Tibial nerve (tissue), 4 donors: Measurements from ENCODE around the gene WFDC10A. TPM values are rescaled to one million over a fixed set of nuclear protein-coding genes. Genes with fewer than 3 reads are reported as not detected.
"Not testable (repeated sequence)": the region's sequence is repeated elsewhere in the genome, so short reads cannot be mapped to it uniquely, and the experiment has no call there.

Source experiments
- DNase-seq, 2 donors: peaks; one replicate each; pipeline ENCODE4 v3.0.0-alpha.2; 2019; ENCODE audit warnings: low spot score in 2 of 2
- H3K27ac ChIP-seq, 4 donors: fragments of 200-600 bp; sonication (generic) in 3 of 4; one replicate each; pipeline ENCODE4 v1.5.1; 2017 to 2019; ENCODE audit warnings: mild to moderate bottlenecking in 1 of 4
- H3K27me3 ChIP-seq, 2 donors: fragments of 200-600 bp; sonication (generic) in 1 of 2; one replicate each; pipeline versions ENCODE4 v1.5.1 to v1.6.0; 2017 to 2019
- H3K36me3 ChIP-seq, 3 donors: fragments of 200-600 bp; sonication (generic); one replicate each; pipeline ENCODE4 v1.5.1; 2018 to 2019
- H3K4me1 ChIP-seq, 4 donors: fragments of 200-600 bp; sonication (generic) in 3 of 4; one replicate each; pipeline ENCODE4 v1.5.1; 2017 to 2019
- H3K4me3 ChIP-seq, 4 donors: fragments of 200-600 bp; sonication (generic) in 3 of 4; one replicate each; pipeline ENCODE4 v1.5.1; 2017 to 2019; ENCODE audit warnings: mild to moderate bottlenecking in 1 of 4, moderate library complexity in 1 of 4
- H3K9me3 ChIP-seq, 4 donors: fragments of 200-600 bp; sonication (generic) in 3 of 4; one replicate each; pipeline ENCODE4 v1.5.1; 2017 to 2019
- EP300 ChIP-seq, 2 donors: sonication (generic); formaldehyde crosslinking; IDR thresholded peaks; one replicate each; pipeline ENCODE4 v1.6.1; 2017; ENCODE audit warnings: antibody characterized with exemption in 2 of 2, mild to moderate bottlenecking in 1 of 2
- POLR2A ChIP-seq, 2 donors: fragments of 450-650 bp; IDR thresholded peaks; one replicate each; pipeline ENCODE4 v1.6.1; 2017; ENCODE audit warnings: antibody characterized with exemption in 2 of 2, mild to moderate bottlenecking in 2 of 2, moderate library complexity in 2 of 2
- WGBS, 2 donors: methylation state at CpG; one replicate each; pipeline ENCODE4 v1.1.5; 2018; 5-methylcytosine and 5-hydroxymethylcytosine counted together
- total RNA-seq, 4 donors: library from RNA; depleted of rRNA; stranded (reverse); fragments of >200 nt; gene quantifications; one replicate each; pipeline ENCODE4 v1.1.0, GENCODE V29; 2016
- TF ChIP-seq, protein P1 (sequence below), 5 experiments: fragments of 200-600 bp in 3 of 5; fragments of 450-650 bp in 2 of 5; sonication (generic) in 3 of 5; IDR thresholded peaks; one replicate each; pipeline ENCODE4 v1.5.1; 2016 to 2019; ENCODE audit warnings: antibody characterized with exemption in 5 of 5, mild to moderate bottlenecking in 3 of 5, moderate library complexity in 2 of 5

Gene WFDC10A
- total RNA-seq, 4 donors from 2014 or later = not detected

DNA sequence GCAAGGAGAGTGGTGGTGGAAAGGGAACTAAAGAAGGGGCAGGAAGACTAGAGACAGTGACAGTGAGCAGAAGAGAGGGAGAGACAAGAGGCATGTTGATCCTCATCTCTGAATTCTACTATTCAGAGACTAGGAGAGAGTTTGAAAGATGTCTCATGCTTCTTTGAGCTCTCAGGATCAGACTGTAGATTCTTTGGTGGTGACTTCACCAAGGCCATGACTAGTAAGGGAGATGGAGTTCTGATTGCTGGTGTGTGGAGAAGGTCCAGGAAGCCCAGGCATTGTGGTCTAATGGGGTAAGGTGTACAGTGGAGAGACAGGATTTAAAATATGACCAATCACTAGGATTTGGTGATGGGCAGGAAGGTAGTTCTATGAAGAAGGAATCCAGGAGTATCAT is 832 bp downstream of the WFDC10A start:
- no peak overlapping the region for H3K4me3 ChIP-seq
- no peak overlapping the region for H3K27ac ChIP-seq
- no peaks in the 10 kb centered on the region for H3K9me3 ChIP-seq
- H3K27me3 ChIP-seq = no peaks in the 10 kb centered on the region
- DNase-seq = no peak
- TF ChIP-seq POLR2A (IDR thresholded peaks at IDR 0.05) (no peak), EP300 (IDR thresholded peaks at IDR 0.05) (no peak)
- TF ChIP-seq, protein P1, sequence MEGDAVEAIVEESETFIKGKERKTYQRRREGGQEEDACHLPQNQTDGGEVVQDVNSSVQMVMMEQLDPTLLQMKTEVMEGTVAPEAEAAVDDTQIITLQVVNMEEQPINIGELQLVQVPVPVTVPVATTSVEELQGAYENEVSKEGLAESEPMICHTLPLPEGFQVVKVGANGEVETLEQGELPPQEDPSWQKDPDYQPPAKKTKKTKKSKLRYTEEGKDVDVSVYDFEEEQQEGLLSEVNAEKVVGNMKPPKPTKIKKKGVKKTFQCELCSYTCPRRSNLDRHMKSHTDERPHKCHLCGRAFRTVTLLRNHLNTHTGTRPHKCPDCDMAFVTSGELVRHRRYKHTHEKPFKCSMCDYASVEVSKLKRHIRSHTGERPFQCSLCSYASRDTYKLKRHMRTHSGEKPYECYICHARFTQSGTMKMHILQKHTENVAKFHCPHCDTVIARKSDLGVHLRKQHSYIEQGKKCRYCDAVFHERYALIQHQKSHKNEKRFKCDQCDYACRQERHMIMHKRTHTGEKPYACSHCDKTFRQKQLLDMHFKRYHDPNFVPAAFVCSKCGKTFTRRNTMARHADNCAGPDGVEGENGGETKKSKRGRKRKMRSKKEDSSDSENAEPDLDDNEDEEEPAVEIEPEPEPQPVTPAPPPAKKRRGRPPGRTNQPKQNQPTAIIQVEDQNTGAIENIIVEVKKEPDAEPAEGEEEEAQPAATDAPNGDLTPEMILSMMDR (IDR thresholded peaks at IDR 0.05) = no peak
- H3K36me3 ChIP-seq = no peaks in the 10 kb centered on the region
- no peaks in the 10 kb centered on the region for H3K4me1 ChIP-seq

DNA sequence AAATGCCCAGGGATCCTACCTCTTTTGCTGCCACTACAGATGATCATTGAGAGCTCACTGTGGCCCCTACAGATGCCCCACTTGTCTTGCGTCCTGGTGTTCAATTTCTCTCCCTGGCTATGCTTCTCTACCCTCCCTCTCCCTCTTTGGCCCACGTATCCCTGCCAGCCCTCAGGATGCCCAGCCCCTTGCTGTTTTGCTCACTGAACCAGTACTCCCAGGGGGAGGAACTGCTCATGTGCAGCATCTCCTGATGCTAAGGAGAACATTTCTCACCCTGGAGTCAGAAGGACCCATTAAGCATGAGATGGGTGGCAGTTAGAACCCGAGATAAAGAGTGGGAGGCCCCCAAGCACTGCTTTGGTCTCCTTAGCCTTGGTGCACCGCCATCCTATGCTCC is 1.6 kb downstream of the WFDC10A start, which contains the start of gene WFDC9:
Gene WFDC9, minus strand, starts transcription at position 101 of the 400 bp plus-strand sequence. CDS start 21,103 bp downstream, outside the sequence.
- Histone ChIP-seq H3K36me3 (no peaks in the 10 kb centered on the region), H3K4me1 (no peaks in the 10 kb centered on the region), H3K9me3 (no peaks in the 10 kb centered on the region), H3K27me3 (no peaks in the 10 kb centered on the region), H3K4me3 (no peak within 1 kb of the TSS), H3K27ac (no peak within 1 kb of the TSS)
- no peak for DNase-seq
- 67 to 80% methylated on average over 4 of the region's 4 CpGs for WGBS, 2 donors
- TF ChIP-seq POLR2A (IDR thresholded peaks at IDR 0.05) = no peak
- no peak for TF ChIP-seq EP300 (IDR thresholded peaks at IDR 0.05)
- TF ChIP-seq, protein P1 (IDR thresholded peaks at IDR 0.05) = no peak

DNA sequence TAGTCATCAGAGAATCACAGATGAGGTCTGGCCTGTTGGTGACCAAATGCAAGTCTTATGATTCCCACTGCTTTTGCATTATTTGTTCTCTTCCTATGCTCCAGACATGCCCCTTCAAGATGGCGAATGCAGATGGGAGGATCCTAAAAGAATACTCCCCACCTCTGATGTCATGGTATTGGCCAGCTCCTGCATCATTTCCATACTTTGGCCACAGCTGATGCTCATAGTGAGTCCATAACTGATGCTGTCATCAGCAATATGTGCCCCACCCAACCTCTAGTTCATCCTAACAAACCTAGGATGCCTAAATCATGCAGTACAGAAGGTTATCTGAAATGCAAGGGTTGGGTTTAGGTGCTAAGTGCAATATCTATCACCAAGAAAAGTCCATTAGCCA is 7.0 kb downstream of the WFDC10A start:
- 92 to 94% methylated on average over 1 of the region's 1 CpG for WGBS, 2 donors
- no peaks in the 10 kb centered on the region for H3K36me3 ChIP-seq
- H3K4me1 ChIP-seq = no peaks in the 10 kb centered on the region
- DNase-seq = no peak
- no peak overlapping the region for H3K27ac ChIP-seq
- no peaks in the 10 kb centered on the region for H3K9me3 ChIP-seq
- TF ChIP-seq, protein P1 (IDR thresholded peaks at IDR 0.05) = no peak
- TF ChIP-seq POLR2A (IDR thresholded peaks at IDR 0.05) (no peak), EP300 (IDR thresholded peaks at IDR 0.05) (no peak)
- no peaks in the 10 kb centered on the region for H3K27me3 ChIP-seq
- no peak overlapping the region for H3K4me3 ChIP-seq

DNA sequence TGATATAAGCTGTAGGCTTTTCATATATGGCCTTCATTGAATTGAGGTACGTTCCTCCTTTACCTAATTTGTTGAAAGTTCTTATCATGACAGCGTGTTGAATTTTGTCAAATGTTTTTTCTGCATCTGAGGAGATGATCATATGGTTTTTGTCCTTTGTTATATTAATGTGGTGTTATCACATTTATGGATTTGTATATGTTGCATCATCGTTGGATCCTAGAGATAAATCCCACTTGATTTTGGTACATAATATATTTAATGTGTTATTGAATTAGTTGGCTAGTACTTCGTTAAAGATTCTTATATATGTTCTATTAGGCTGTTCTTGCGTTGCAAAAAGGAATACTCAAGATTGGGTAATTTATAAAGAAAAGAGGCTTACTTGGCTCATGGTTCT is 10.1 kb downstream of the WFDC10A start:
- TF ChIP-seq POLR2A (IDR thresholded peaks at IDR 0.05) = no peak
- no peak overlapping the region for H3K27ac ChIP-seq
- 82 to 94% methylated on average over 5 of the region's 5 CpGs for WGBS, 2 donors
- no peaks in the 10 kb centered on the region for H3K36me3 ChIP-seq
- no peak for DNase-seq
- H3K27me3 ChIP-seq = no peaks in the 10 kb centered on the region
- H3K4me1 ChIP-seq = no peaks in the 10 kb centered on the region
- no peak overlapping the region for H3K4me3 ChIP-seq
- H3K9me3 ChIP-seq = no peaks in the 10 kb centered on the region

DNA sequence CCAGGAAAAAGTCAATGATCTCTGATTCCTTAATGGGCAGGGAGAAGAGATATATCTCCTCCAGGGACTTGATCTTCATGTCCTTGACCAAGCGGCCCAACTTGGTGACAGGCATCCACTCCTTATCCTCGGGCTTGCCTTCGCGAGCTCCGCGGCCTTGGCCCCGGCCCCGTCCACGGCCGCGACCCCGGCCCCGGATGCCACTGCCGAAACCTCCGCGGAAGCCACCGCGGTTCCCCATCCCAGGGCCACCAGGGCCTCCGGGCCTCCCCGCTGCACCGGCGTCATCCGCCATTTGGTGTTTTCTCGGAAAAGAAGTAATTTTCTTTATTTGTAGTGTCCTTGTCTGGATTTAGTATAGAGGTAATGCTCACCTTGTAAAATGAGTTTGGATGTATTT is 11.5 kb downstream of the WFDC10A start:
- DNase-seq, H3K36me3 ChIP-seq, H3K4me1 ChIP-seq, H3K27ac ChIP-seq, H3K9me3 ChIP-seq, H3K4me3 ChIP-seq, H3K27me3 ChIP-seq: not testable (repeated sequence)
- whole genome bisulfite sequencing, 2 donors = 96 to 97% methylated on average over 24 of the region's 24 CpGs

DNA sequence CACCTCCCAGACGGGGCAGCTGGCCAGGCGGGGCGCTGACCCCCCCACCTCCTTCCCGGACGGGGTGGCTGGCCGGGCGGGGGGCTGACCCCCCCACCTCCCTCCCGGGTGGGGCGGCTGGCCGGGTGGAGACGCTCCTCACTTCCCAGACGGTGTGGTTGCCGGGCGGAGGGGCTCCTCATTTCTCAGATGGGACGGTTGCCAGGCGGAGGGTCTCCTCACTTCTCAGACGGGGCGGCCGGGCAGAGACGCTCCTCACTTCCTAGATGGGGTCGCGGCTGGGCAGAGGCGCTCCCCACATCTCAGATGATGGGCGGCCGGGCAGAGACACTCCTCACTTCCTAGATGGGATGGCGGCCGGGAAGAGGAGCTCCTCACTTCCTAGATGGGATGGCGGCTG is 16.3 kb downstream of the WFDC10A start:
- not testable (repeated sequence) for H3K4me3 ChIP-seq, H3K36me3 ChIP-seq, H3K9me3 ChIP-seq, H3K27me3 ChIP-seq, H3K4me1 ChIP-seq, DNase-seq, H3K27ac ChIP-seq
- 94 to 95% methylated on average over 7 to 10 of the region's 28 CpGs for WGBS, 2 donors

DNA sequence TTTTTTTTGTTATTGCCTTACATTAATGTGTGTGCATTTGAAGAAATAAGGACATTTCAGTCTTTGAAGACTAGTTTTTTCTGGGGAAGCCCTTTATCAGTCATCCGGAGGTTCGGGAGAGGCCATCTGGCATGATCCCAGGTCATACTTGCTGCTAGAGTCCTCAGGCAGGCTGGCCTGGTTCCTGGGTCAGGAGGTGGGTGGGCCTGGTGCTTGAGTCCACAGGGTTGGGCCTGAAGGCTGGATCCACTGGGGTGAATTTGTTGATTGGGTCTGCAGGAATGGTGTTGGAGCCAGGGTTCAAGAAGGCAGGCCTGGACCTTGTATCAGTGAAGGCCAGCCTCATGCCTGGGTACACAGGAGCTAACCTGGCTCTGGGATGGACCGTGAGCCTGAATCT is 17.3 kb downstream of the WFDC10A start:
- 70 to 83% methylated on average over 3 of the region's 3 CpGs for WGBS, 2 donors

More for the DNA sequence above, 17.3 kb downstream of the WFDC10A start:
- TF ChIP-seq POLR2A (IDR thresholded peaks at IDR 0.05) = no peak
- no peak for TF ChIP-seq EP300 (IDR thresholded peaks at IDR 0.05)
- TF ChIP-seq, protein P1 (IDR thresholded peaks at IDR 0.05) = no peak
- Histone ChIP-seq H3K27ac (no peak overlapping the region), H3K4me1 (no peaks in the 10 kb centered on the region), H3K4me3 (no peak overlapping the region), H3K36me3 (no peaks in the 10 kb centered on the region), H3K27me3 (no peaks in the 10 kb centered on the region), H3K9me3 (no peaks in the 10 kb centered on the region)
- DNase-seq = no peak
